Activated CD8-positive, alpha-beta memory T cell treated with anti-CD3 and anti-CD28 coated beads for 24 hours (primary cell): ENCODE measurements around the gene RAP1GDS1.

ENCODE experiments used
- DNase-seq: peaks from one replicate; pipeline ENCODE4 v3.0.0-alpha.2; 2020

The RAP1GDS1 gene

GRCh38 chr4:98485816-98486345, 224.7 kb downstream of the RAP1GDS1 start:
- DNase-seq = no peak

- DNase-seq = no peak
Measured at GRCh38 chr4:98490251-98490650, 229.1 kb downstream of the RAP1GDS1 start.

GRCh38 chr4:98491899-98492559, 230.8 kb downstream of the RAP1GDS1 start:
- no peak for DNase-seq

GRCh38 chr4:98493296-98493695, 232.1 kb downstream of the RAP1GDS1 start:
- DNase-seq = no peak
